ENCODE data around the gene ADGRD2. TPM values are rescaled to one million over a fixed set of nuclear protein-coding genes. Genes with fewer than 3 reads are reported as not detected.
"Not testable (repeated sequence)": the region's sequence is repeated elsewhere in the genome, so short reads cannot be mapped to it uniquely, and the experiment has no call there.

Gene ADGRD2
- total and polyA plus RNA-seq, 4 donors, result not detected

DNA sequence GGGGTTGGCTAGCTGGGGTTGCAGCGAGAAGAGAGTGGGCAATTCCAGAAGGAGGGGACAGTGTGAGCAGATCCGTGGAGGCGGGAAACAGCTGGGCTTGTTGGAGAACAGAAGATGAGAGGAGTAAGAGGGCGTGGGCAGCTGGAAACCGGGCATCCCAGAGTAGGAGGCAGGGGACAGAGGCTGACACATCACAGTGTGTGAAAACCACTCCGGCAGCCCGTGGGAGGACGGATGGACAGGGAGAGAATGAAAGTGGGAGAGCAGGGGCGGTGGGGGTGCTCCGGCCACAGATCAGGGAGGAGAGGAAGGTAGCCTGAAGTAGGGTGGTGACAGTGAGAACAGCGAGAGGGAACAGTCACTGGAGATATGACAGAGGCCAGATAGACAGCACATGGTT lies 26.7 kb upstream of the ADGRD2 start:
- Histone ChIP-seq H3K36me3 (ENCODE audit: control insufficient read depth in 4 of 4, insufficient read depth in 4 of 4, low read length in 4 of 4) (no peaks in the 10 kb centered on the region), H3K9ac (ENCODE audit: insufficient read depth in 1 of 2, low read length in 2 of 2) (no peak overlapping the region), H3K27me3 (ENCODE audit: control insufficient read depth in 3 of 3, insufficient read depth in 3 of 3, low read length in 2 of 3) (peaks cover 0 to 8% (median 3%) of the 10 kb centered on the region in 3 donors), H3K9me3 (ENCODE audit: control insufficient read depth in 4 of 4, insufficient read depth in 3 of 4, low read length in 3 of 4) (no peaks in the 10 kb centered on the region), H3K4me3 (no peak overlapping the region), H3K27ac (ENCODE audit: low read depth in 1 of 2, low read length in 1 of 2) (no peak overlapping the region), H3K4me1 (ENCODE audit: control insufficient read depth in 5 of 5, insufficient read depth in 5 of 5, low read length in 5 of 5) (no peaks in the 10 kb centered on the region)
- ATAC-seq (ENCODE audit: insufficient read depth, low FRiP score) (no peak), DNase-seq (peak in 1 of 3 donors; percentile 37)
- 51 to 73% methylated on average over 11 of the region's 11 CpGs for WGBS, 2 donors
- TF ChIP-seq, protein P1, sequence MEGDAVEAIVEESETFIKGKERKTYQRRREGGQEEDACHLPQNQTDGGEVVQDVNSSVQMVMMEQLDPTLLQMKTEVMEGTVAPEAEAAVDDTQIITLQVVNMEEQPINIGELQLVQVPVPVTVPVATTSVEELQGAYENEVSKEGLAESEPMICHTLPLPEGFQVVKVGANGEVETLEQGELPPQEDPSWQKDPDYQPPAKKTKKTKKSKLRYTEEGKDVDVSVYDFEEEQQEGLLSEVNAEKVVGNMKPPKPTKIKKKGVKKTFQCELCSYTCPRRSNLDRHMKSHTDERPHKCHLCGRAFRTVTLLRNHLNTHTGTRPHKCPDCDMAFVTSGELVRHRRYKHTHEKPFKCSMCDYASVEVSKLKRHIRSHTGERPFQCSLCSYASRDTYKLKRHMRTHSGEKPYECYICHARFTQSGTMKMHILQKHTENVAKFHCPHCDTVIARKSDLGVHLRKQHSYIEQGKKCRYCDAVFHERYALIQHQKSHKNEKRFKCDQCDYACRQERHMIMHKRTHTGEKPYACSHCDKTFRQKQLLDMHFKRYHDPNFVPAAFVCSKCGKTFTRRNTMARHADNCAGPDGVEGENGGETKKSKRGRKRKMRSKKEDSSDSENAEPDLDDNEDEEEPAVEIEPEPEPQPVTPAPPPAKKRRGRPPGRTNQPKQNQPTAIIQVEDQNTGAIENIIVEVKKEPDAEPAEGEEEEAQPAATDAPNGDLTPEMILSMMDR (IDR thresholded peaks at IDR 0.05; ENCODE audit: control extremely low read depth, extremely low read depth), result no peak

DNA sequence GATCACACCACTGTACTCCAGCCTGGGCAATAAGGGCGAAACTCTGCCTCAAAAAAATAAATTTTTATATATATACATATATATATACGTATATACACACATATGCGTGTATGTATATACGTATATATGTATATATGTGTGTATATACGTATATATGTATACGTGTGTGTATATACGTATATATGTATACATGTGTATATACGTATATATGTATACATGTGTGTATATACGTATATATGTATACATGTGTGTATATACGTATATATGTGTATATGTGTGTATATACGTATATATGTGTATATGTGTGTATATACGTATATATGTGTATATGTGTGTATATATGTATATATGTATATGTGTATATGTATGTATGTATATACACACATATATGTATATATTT lies 24.5 kb upstream of the ADGRD2 start:
- H3K4me3 ChIP-seq; ATAC-seq (ENCODE audit: insufficient read depth, low FRiP score); H3K27me3 ChIP-seq (ENCODE audit: control insufficient read depth in 3 of 3, insufficient read depth in 3 of 3, low read length in 2 of 3); H3K27ac ChIP-seq (ENCODE audit: low read depth in 1 of 2, low read length in 1 of 2); H3K9ac ChIP-seq (ENCODE audit: insufficient read depth in 1 of 2, low read length in 2 of 2); DNase-seq; H3K4me1 ChIP-seq (ENCODE audit: control insufficient read depth in 5 of 5, insufficient read depth in 5 of 5, low read length in 5 of 5); H3K9me3 ChIP-seq (ENCODE audit: control insufficient read depth in 4 of 4, insufficient read depth in 3 of 4, low read length in 3 of 4); H3K36me3 ChIP-seq (ENCODE audit: control insufficient read depth in 4 of 4, insufficient read depth in 4 of 4, low read length in 4 of 4): not testable (repeated sequence)
- WGBS, 2 donors, result 76 to 94% methylated on average over 12 of the region's 12 CpGs

DNA sequence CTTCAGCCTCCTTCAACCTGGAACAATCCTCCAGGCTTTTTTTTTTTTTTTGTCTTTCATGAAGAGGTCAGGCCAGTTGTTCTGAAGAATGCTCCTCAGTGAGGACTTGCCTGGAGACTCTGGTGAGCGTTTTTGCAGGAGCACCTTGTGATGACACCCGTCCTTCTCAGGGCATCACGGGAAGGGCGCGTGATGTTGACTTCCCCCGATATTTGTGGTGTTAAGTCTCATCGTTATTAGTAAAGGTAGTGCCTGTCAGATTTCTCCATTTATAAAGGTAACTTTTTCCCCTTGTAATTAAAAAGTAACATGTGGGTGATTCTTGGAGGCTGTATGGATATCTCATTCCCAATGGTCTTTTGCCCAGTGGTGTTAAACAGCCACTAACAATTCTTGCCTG lies 23.9 kb upstream of the ADGRD2 start:
- Histone ChIP-seq H3K27me3 (ENCODE audit: control insufficient read depth in 3 of 3, insufficient read depth in 3 of 3, low read length in 2 of 3) (peaks cover 0 to 8% (median 3%) of the 10 kb centered on the region in 3 donors), H3K36me3 (ENCODE audit: control insufficient read depth in 4 of 4, insufficient read depth in 4 of 4, low read length in 4 of 4) (no peaks in the 10 kb centered on the region), H3K27ac (ENCODE audit: low read depth in 1 of 2, low read length in 1 of 2) (no peak overlapping the region), H3K4me3 (no peak overlapping the region), H3K9ac (ENCODE audit: insufficient read depth in 1 of 2, low read length in 2 of 2) (no peak overlapping the region), H3K9me3 (ENCODE audit: control insufficient read depth in 4 of 4, insufficient read depth in 3 of 4, low read length in 3 of 4) (no peaks in the 10 kb centered on the region), H3K4me1 (ENCODE audit: control insufficient read depth in 5 of 5, insufficient read depth in 5 of 5, low read length in 5 of 5) (no peaks in the 10 kb centered on the region)
- TF ChIP-seq, protein P1 (IDR thresholded peaks at IDR 0.05; ENCODE audit: control extremely low read depth, extremely low read depth), result no peak
- DNase-seq (no peak), ATAC-seq (ENCODE audit: insufficient read depth, low FRiP score) (no peak)
- WGBS, 2 donors, result 90 to 92% methylated on average over 7 of the region's 7 CpGs

DNA sequence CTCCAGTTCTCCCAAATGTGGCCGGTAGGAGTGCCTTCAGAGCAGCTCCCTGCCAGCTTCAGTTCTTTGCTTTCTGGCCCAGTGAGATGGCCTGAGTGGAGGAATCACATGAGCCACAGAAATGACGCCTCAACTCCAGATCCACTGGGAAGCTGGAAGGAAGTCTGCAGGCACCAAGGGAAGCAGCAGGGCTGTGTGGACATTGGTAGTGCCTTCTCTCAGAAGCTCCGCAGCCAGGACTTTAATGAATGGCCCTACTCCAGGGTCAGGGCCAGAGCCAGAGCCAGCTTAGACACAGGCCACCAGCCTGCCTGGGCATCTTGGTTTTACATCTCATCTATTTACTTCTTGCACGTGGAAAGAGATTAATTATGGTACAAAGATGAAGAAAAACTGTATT lies 23.0 kb upstream of the ADGRD2 start:
- 51 to 71% methylated on average over 4 of the region's 4 CpGs for WGBS, 2 donors
- H3K4me1 ChIP-seq (ENCODE audit: control insufficient read depth in 5 of 5, insufficient read depth in 5 of 5, low read length in 5 of 5), result no peaks in the 10 kb centered on the region
- H3K27ac ChIP-seq (ENCODE audit: low read depth in 1 of 2, low read length in 1 of 2), result no peak overlapping the region
- no peak overlapping the region for H3K9ac ChIP-seq (ENCODE audit: insufficient read depth in 1 of 2, low read length in 2 of 2)
- H3K27me3 ChIP-seq (ENCODE audit: control insufficient read depth in 3 of 3, insufficient read depth in 3 of 3, low read length in 2 of 3), result peaks cover 0 to 8% (median 3%) of the 10 kb centered on the region in 3 donors
- H3K9me3 ChIP-seq (ENCODE audit: control insufficient read depth in 4 of 4, insufficient read depth in 3 of 4, low read length in 3 of 4), result no peaks in the 10 kb centered on the region
- no peaks in the 10 kb centered on the region for H3K36me3 ChIP-seq (ENCODE audit: control insufficient read depth in 4 of 4, insufficient read depth in 4 of 4, low read length in 4 of 4)
- ATAC-seq (ENCODE audit: insufficient read depth, low FRiP score), result no peak
- no peak for DNase-seq
- TF ChIP-seq, protein P1 (IDR thresholded peaks at IDR 0.05; ENCODE audit: control extremely low read depth, extremely low read depth), result no peak
- no peak overlapping the region for H3K4me3 ChIP-seq

Measured in lung (tissue), 12 donors.